ENCODE data around the gene AP5B1. TPM values are rescaled to one million over a fixed set of nuclear protein-coding genes. Genes with fewer than 3 reads are reported as not detected.

The AP5B1 gene
- total and polyA plus RNA-seq, 2 of the 8 experiments (the other 6 are each of a cell fraction or from before 2014, with no cell fraction given), result 7.6 to 10.0 TPM

DNA sequence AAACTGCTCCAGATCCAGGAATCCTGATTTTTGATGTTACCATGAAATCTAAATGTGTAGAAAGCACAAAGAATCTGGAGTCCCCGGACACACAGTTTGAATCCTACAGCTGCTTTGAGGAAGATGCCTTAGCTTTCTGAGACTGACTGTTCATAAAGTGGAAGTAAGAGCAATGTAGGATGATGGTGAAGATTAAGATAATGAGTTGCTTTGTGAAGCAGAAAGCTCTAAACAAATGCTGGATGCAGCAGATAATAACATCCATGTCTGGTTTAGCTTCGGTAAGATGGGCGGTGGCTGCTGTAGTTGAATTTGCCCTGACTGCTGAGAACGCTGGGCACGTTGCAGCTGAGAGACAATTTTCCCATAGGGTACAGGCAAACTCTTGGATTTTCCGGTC lies 26.2 kb upstream of the AP5B1 start (continued):
- no peak for TF ChIP-seq EP300 (IDR thresholded peaks at IDR 0.05; ENCODE audit: borderline replicate concordance in 1 of 2, low read depth in 2 of 2, low read length in 2 of 2)
